GM23338 (cell line): ENCODE results near the gene OR2A5. TPM values are rescaled to one million over a fixed set of nuclear protein-coding genes. Genes with fewer than 3 reads are reported as not detected.

Experiments used
- ATAC-seq: fragments of 200-7000 bp; cut with Tn5 transposase; 3 replicates; pipeline ENCODE4 v1.9.1; 2020
- DNase-seq: peaks from one replicate; pipeline ENCODE4 v3.0.0-alpha.2; 2015; ENCODE audit warnings: low spot score
- H2AFZ ChIP-seq: fragments of 200-600 bp; sonication (generic); 2 replicates; pipeline ENCODE4 v1.8.0; 2016; ENCODE audit warnings: antibody characterized with exemption, mild to moderate bottlenecking, moderate library complexity
- H3F3A ChIP-seq: fragments of 200-600 bp; sonication (generic); replicated peaks from 2 replicates; pipeline ENCODE4 v1.8.0; 2017; ENCODE audit warnings: antibody characterized with exemption, mixed run types, low read depth
- H3K27ac ChIP-seq: fragments of 200-600 bp; sonication (generic); 2 replicates; pipeline ENCODE4 v1.6.1; 2016; ENCODE audit warnings: low read depth
- H3K27me3 ChIP-seq: fragments of 200-600 bp; sonication (generic); 2 replicates; pipeline ENCODE4 v1.8.0; 2016; ENCODE audit warnings: mild to moderate bottlenecking, mixed run types, moderate library complexity; ENCODE audit not compliant: insufficient read depth
- H3K36me3 ChIP-seq: fragments of 200-600 bp; sonication (generic); 2 replicates; pipeline ENCODE4 v1.8.0; 2016; ENCODE audit warnings: mild to moderate bottlenecking; ENCODE audit not compliant: insufficient read depth
- H3K4me1 ChIP-seq: fragments of 200-600 bp; sonication (generic); 2 replicates; pipeline ENCODE4 v1.8.0; 2016; ENCODE audit warnings: mild to moderate bottlenecking, moderate library complexity; ENCODE audit not compliant: insufficient read depth
- H3K4me2 ChIP-seq: fragments of 200-600 bp; sonication (generic); 2 replicates; pipeline ENCODE4 v1.7.1; 2017; ENCODE audit warnings: mixed run types
- H3K4me3 ChIP-seq: fragments of 200-600 bp; sonication (generic); 2 replicates; pipeline ENCODE4 v1.6.1; 2016; ENCODE audit warnings: mixed run types
- H3K79me2 ChIP-seq: fragments of 200-600 bp; sonication (generic); replicated peaks from 2 replicates; pipeline ENCODE4 v1.8.0; 2017; ENCODE audit warnings: mild to moderate bottlenecking; ENCODE audit not compliant: insufficient read depth
- H3K9me2 ChIP-seq: fragments of 200-600 bp; sonication (generic); 2 replicates; pipeline ENCODE4 v1.8.0; 2017; ENCODE audit not compliant: insufficient read depth
- H4K20me1 ChIP-seq: fragments of 200-600 bp; sonication (generic); replicated peaks from 2 replicates; pipeline ENCODE4 v1.8.0; 2017; ENCODE audit warnings: mild to moderate bottlenecking; ENCODE audit not compliant: insufficient read depth
- H3K27ac Mint-ChIP-seq: 2 replicates; pipeline ENCODE4 v1.8.0; 2020; ENCODE audit warnings: inconsistent platforms, mild to moderate bottlenecking, moderate library complexity, mixed read lengths
- H3K27me3 Mint-ChIP-seq: 3 replicates; pipeline ENCODE4 v1.8.0; 2022; ENCODE audit warnings: low read depth, mild to moderate bottlenecking, moderate library complexity, mixed read lengths, inconsistent platforms; ENCODE audit not compliant: insufficient read depth, poor library complexity
- H3K36me3 Mint-ChIP-seq: 3 replicates; pipeline ENCODE4 v1.8.0; 2021; ENCODE audit warnings: low read depth, mild to moderate bottlenecking, inconsistent platforms, moderate library complexity, mixed read lengths
- H3K4me1 Mint-ChIP-seq: 3 replicates; pipeline ENCODE4 v1.8.0; 2020; ENCODE audit warnings: mild to moderate bottlenecking, inconsistent platforms, mixed read lengths
- H3K4me3 Mint-ChIP-seq: 3 replicates; pipeline ENCODE4 v1.8.0; 2021; ENCODE audit warnings: moderate library complexity, mild to moderate bottlenecking, inconsistent platforms, mixed read lengths
- H3K9me3 Mint-ChIP-seq: 3 replicates; pipeline ENCODE4 v1.8.0; 2020; ENCODE audit warnings: moderate library complexity, mild to moderate bottlenecking, inconsistent platforms, mixed read lengths
- CREB1 ChIP-seq: fragments of 250-450 bp; sonication (Bioruptor Pico); IDR thresholded peaks from 2 replicates; pipeline ENCODE4 v1.5.0; 2020; ENCODE audit warnings: low read depth, mild to moderate bottlenecking, moderate library complexity
- CTCF ChIP-seq, 2 experiments: fragments of 200-600 bp in 1 of 2; sonication (generic) in 1 of 2; conservative IDR thresholded peaks; 2 replicates each; pipeline versions ENCODE4 v1.5.1 to v1.6.1; 2016 to 2017; ENCODE audit warnings: antibody characterized with exemption in 2 of 2, low read depth in 2 of 2, mild to moderate bottlenecking in 2 of 2, moderate library complexity in 1 of 2
- ETS1 ChIP-seq: IDR thresholded peaks from 2 replicates; pipeline ENCODE4 v1.6.1; 2016; ENCODE audit warnings: antibody characterized with exemption
- EZH2 ChIP-seq: fragments of 200-600 bp; sonication (generic); IDR thresholded peaks from one replicate; pipeline ENCODE4 v1.8.0; 2017; ENCODE audit warnings: antibody characterized with exemption, mild to moderate bottlenecking, low read depth; ENCODE audit not compliant: unreplicated experiment
- EZH2phosphoT487 ChIP-seq: fragments of 200-600 bp; sonication (generic); IDR thresholded peaks from one replicate; pipeline ENCODE4 v1.8.1; 2018; ENCODE audit warnings: antibody characterized with exemption; ENCODE audit not compliant: unreplicated experiment
- JUNB ChIP-seq: IDR thresholded peaks from one replicate; pipeline ENCODE4 v1.6.1; 2016; ENCODE audit warnings: antibody characterized with exemption; ENCODE audit not compliant: unreplicated experiment
- STAT1 ChIP-seq: IDR thresholded peaks from one replicate; pipeline ENCODE4 v1.6.1; 2016; ENCODE audit warnings: antibody characterized with exemption; ENCODE audit not compliant: unreplicated experiment
- ZNF114 ChIP-seq: fragments of 250-450 bp; sonication (Bioruptor Pico); IDR thresholded peaks from 2 replicates; pipeline ENCODE4 v1.5.0; 2020; ENCODE audit warnings: mild to moderate bottlenecking, moderate library complexity
- ZNF462 ChIP-seq: fragments of 250-450 bp; sonication (Bioruptor Pico); IDR thresholded peaks from 2 replicates; pipeline ENCODE4 v1.5.0; 2020; ENCODE audit warnings: mild to moderate bottlenecking, moderate library complexity
- polyA plus RNA-seq: library from polyadenylated mRNA; unstranded; fragments of >200 nt; fragmentation: Nextera tagmentation; extraction: Ambion mirVana; gene quantifications from 2 replicates; pipeline ENCODE4 v1.2.1, GENCODE V29; 2016
- total RNA-seq: library from RNA; depleted of rRNA; stranded (reverse); fragments of >200 nt; shearing (Covaris generic); gene quantifications from 2 replicates; pipeline ENCODE4 v1.2.3, GENCODE V29; 2014

The OR2A5 gene
- total and polyA plus RNA-seq, 2 experiments from 2014 or later = not detected

GRCh38 chr7:144037414-144038035, 11.2 kb upstream of the OR2A5 start:
- Histone ChIP-seq H3K4me1 (no peaks in the 10 kb centered on the region), H3K79me2 (no peaks in the 10 kb centered on the region), H3K36me3 (no peaks in the 10 kb centered on the region), H3K4me2 (no peak overlapping the region), H3K4me3 (no peak overlapping the region), H3K27me3 (no peaks in the 10 kb centered on the region), H2AFZ (no peak overlapping the region), H3K27ac (no peak overlapping the region), H4K20me1 (no peaks in the 10 kb centered on the region), H3K9me2 (peaks cover 9% of the 10 kb centered on the region), H3F3A (no peaks in the 10 kb centered on the region)
- no peak for ATAC-seq
- Mint-ChIP-seq H3K36me3 (no peaks in the 10 kb centered on the region), H3K9me3 (no peaks in the 10 kb centered on the region), H3K4me1 (peaks cover 3% of the 10 kb centered on the region; the same call in 2 of the 3 replicates), H3K27me3 (no peaks in the 10 kb centered on the region), H3K27ac (no peak overlapping the region), H3K4me3 (no peak overlapping the region)
- no peak for DNase-seq
- no peak for TF ChIP-seq ZNF114 (CRISPR knock-in tag)
- no peak for TF ChIP-seq ZNF462 (CRISPR knock-in tag)
- TF ChIP-seq EZH2phosphoT487 = no peak
- no peak for TF ChIP-seq CTCF (conservative IDR thresholded peaks at IDR 0.05; ENCODE audit: low read depth in 2 of 2)
- TF ChIP-seq EZH2 = no peak
- no peak for TF ChIP-seq ETS1
- no peak for TF ChIP-seq CREB1 (CRISPR knock-in tag)
- no peak for TF ChIP-seq JUNB
- TF ChIP-seq STAT1 = no peak
